ENCODE results near the gene RCAN1.

RCAN1 gene

DNA sequence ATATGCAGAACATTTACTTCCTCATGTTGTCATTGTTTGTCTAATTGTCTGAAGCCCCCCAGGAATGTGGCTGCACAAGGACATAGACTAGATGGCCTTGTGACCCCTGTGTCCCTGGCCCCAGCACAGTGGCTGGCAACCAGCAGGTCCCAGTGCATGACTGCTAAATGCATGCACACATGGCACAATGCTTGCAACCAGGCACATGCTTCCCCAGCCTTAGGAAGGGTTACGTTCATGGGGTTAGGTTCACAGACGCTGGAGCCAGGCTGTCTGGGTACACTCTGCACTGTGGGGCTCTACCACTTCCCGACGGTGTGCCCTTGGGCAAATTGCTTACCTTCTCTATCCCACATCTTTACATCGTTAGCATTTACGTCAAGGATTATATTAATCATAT, 32.6 kb upstream of the RCAN1 start (continued):
- TF ChIP-seq SCRT1 (tag by site-specific recombination; IDR thresholded peaks at IDR 0.05; ENCODE audit: borderline replicate concordance): no peak
- TF ChIP-seq ZNF138 (tag by site-specific recombination; IDR thresholded peaks at IDR 0.05; ENCODE audit: borderline replicate concordance): no peak
- TF ChIP-seq ZNF549 (tag by site-specific recombination; IDR thresholded peaks at IDR 0.05): no peak
- no peak for TF ChIP-seq YY1 (tag by site-specific recombination; IDR thresholded peaks at IDR 0.05)

DNA sequence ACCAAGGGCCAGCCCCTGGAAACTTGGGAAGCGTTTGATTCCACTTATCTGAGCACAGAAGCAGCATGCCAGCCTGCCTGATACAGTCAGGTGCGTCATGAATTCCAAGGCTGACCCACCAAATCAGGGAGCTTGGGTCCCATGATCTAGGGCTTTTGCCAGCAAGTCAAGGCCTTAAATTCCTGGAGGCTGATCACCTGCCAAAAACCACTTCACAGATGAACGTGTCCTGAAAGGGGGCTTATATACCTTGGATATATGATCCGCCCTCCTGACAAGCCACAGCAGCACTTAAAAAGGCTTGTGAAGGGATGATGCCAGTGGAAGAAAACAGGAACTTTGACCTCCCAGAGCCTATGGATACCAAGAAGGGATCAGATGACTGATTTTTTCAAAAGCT, 29.9 kb upstream of the RCAN1 start:
- Histone ChIP-seq H3K4me1 (ENCODE audit: control insufficient read depth, insufficient read depth, low read length) (no peaks in the 10 kb centered on the region), H3K4me3 (ENCODE audit: low read depth, low read length) (no peak overlapping the region), H3K36me3 (ENCODE audit: control insufficient read depth in 2 of 2, insufficient read depth in 1 of 2, low read length in 2 of 2) (no peaks in the 10 kb centered on the region), H3K9me3 (ENCODE audit: control insufficient read depth, insufficient read depth, low read depth, low read length) (no peaks in the 10 kb centered on the region), H3K27ac (ENCODE audit: extremely low read depth, low read depth, low read length) (no peak overlapping the region)
- POLR2A ChIA-PET: no interaction called here
- no peak for TF ChIP-seq ZNF23 (tag by site-specific recombination; IDR thresholded peaks at IDR 0.05; ENCODE audit: borderline replicate concordance)
- no peak for TF ChIP-seq SCRT1 (tag by site-specific recombination; IDR thresholded peaks at IDR 0.05; ENCODE audit: borderline replicate concordance)
- no peak for TF ChIP-seq ZNF660 (tag by site-specific recombination; IDR thresholded peaks at IDR 0.05)
- no peak for TF ChIP-seq ZEB2 (tag by site-specific recombination; IDR thresholded peaks at IDR 0.05)
- TF ChIP-seq FEZF1 (tag by site-specific recombination; IDR thresholded peaks at IDR 0.05): no peak
- no peak for TF ChIP-seq ZNF777 (tag by site-specific recombination; IDR thresholded peaks at IDR 0.05; ENCODE audit: borderline replicate concordance)
- CTCF ChIA-PET: interaction anchor here (0.6 kb wide), 1 partner anchor 831 kb away, joined by 4 read pairs; no protein-coding TSS in a partner anchor

- POLR2A ChIA-PET: no interaction called here
- TF ChIP-seq GLIS2 (tag by site-specific recombination; IDR thresholded peaks at IDR 0.05) (no peak), ZNF155 (tag by site-specific recombination; IDR thresholded peaks at IDR 0.05) (no peak), ZNF561 (tag by site-specific recombination; IDR thresholded peaks at IDR 0.05; ENCODE audit: borderline replicate concordance) (no peak), MYNN (tag by site-specific recombination; IDR thresholded peaks at IDR 0.05; ENCODE audit: borderline replicate concordance) (no peak), ZNF10 (tag by site-specific recombination; IDR thresholded peaks at IDR 0.05) (no peak), ZNF521 (tag by site-specific recombination; IDR thresholded peaks at IDR 0.05) (no peak), ZNF664 (tag by site-specific recombination; IDR thresholded peaks at IDR 0.05) (no peak), ZNF157 (tag by site-specific recombination; IDR thresholded peaks at IDR 0.05) (no peak), ZSCAN16 (tag by site-specific recombination; IDR thresholded peaks at IDR 0.05) (no peak), ZNF514 (tag by site-specific recombination; IDR thresholded peaks at IDR 0.05) (no peak), HOXA7 (CRISPR knock-in tag; IDR thresholded peaks at IDR 0.05; ENCODE audit: borderline replicate concordance) (no peak), ZNF830 (tag by site-specific recombination; IDR thresholded peaks at IDR 0.05; ENCODE audit: low read depth) (no peak), ZNF433 (tag by site-specific recombination; IDR thresholded peaks at IDR 0.05; ENCODE audit: low read depth) (no peak), ZNF426 (tag by site-specific recombination; IDR thresholded peaks at IDR 0.05) (no peak), RBAK (tag by site-specific recombination; IDR thresholded peaks at IDR 0.05) (no peak), ZNF660 (tag by site-specific recombination; IDR thresholded peaks at IDR 0.05) (no peak), ZNF148 (tag by site-specific recombination; IDR thresholded peaks at IDR 0.05; ENCODE audit: borderline replicate concordance) (no peak)
- TF ChIP-seq, protein P1, sequence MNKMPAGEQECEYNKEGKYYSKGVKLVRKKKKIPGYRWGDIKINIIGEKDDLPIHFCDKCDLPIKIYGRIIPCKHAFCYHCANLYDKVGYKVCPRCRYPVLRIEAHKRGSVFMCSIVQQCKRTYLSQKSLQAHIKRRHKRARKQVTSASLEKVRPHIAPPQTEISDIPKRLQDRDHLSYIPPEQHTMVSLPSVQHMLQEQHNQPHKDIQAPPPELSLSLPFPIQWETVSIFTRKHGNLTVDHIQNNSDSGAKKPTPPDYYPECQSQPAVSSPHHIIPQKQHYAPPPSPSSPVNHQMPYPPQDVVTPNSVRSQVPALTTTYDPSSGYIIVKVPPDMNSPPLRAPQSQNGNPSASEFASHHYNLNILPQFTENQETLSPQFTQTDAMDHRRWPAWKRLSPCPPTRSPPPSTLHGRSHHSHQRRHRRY (tag by site-specific recombination; IDR thresholded peaks at IDR 0.05): no peak
- TF ChIP-seq, protein P2, sequence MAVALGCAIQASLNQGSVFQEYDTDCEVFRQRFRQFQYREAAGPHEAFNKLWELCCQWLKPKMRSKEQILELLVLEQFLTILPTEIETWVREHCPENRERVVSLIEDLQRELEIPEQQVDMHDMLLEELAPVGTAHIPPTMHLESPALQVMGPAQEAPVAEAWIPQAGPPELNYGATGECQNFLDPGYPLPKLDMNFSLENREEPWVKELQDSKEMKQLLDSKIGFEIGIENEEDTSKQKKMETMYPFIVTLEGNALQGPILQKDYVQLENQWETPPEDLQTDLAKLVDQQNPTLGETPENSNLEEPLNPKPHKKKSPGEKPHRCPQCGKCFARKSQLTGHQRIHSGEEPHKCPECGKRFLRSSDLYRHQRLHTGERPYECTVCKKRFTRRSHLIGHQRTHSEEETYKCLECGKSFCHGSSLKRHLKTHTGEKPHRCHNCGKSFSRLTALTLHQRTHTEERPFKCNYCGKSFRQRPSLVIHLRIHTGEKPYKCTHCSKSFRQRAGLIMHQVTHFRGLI (tag by site-specific recombination; IDR thresholded peaks at IDR 0.05): no peak
These were observed 27.5 kb upstream of the RCAN1 start for GRCh38 chr21:34642211-34643075.

More at GRCh38 chr21:34642211-34643075, 27.5 kb upstream of the RCAN1 start:
- Histone ChIP-seq H3K4me1 (ENCODE audit: control insufficient read depth, insufficient read depth, low read length) (no peaks in the 10 kb centered on the region), H3K27ac (ENCODE audit: extremely low read depth, low read depth, low read length) (no peak overlapping the region), H3K4me3 (ENCODE audit: low read depth, low read length) (no peak overlapping the region), H3K36me3 (ENCODE audit: control insufficient read depth in 2 of 2, insufficient read depth in 1 of 2, low read length in 2 of 2) (no peaks in the 10 kb centered on the region), H3K9me3 (ENCODE audit: control insufficient read depth, insufficient read depth, low read depth, low read length) (no peaks in the 10 kb centered on the region)
- CTCF ChIA-PET: interaction anchor here (0.6 to 1.2 kb wide), 4 partner anchors 10 to 1197 kb away, joined by 3 to 5 read pairs (median 4); no protein-coding TSS in a partner anchor
